OCI-LY7 (cell line): ENCODE measurements around the gene CMIP. TPM values are rescaled to one million over a fixed set of nuclear protein-coding genes. Genes with fewer than 3 reads are reported as not detected.

Source experiments
- BruUV-seq: library from RNA; stranded (reverse); fragments of 400-500 nt; replicated peaks from 2 replicates; lab custom pipeline; 2021; lab: Mats Ljungman, UMichigan
- CTCF ChIA-PET: fragments of 300-600 bp; sonication (Branson Sonifier 250); formaldehyde crosslinking; loops from one replicate; lab custom pipeline; 2022; ENCODE audit warnings: antibody characterized with exemption; ENCODE audit not compliant: unreplicated experiment; lab: Charles Lee
- POLR2A ChIA-PET: fragments of 300-600 bp; sonication (Branson Sonifier 250); formaldehyde crosslinking; loops from one replicate; lab custom pipeline; 2022; ENCODE audit warnings: antibody characterized with exemption; lab: Charles Lee
- DNase-seq: peaks from one replicate; pipeline ENCODE4 v3.0.0-alpha.2; 2015; ENCODE audit warnings: low spot score
- H2AFZ ChIP-seq: fragments of 200-600 bp; sonication (generic), shearing (Covaris generic); 2 replicates; pipeline ENCODE4 v1.6.1; 2014; ENCODE audit warnings: mild to moderate bottlenecking, antibody characterized with exemption, low read length, moderate library complexity
- H3K27ac ChIP-seq: fragments of 200-600 bp; sonication (generic); 2 replicates; pipeline ENCODE4 v1.5.1; 2014; ENCODE audit warnings: mixed run types, low read depth, mild to moderate bottlenecking, moderate library complexity, low read length, inconsistent platforms; ENCODE audit not compliant: poor library complexity, severe bottlenecking
- H3K36me3 ChIP-seq: fragments of 200-600 bp; sonication (generic); 2 replicates; pipeline ENCODE4 v1.6.1; 2014; ENCODE audit warnings: mild to moderate bottlenecking, antibody characterized with exemption, low read length, moderate library complexity, mixed read lengths; ENCODE audit not compliant: insufficient read depth
- H3K4me1 ChIP-seq: fragments of 200-600 bp; sonication (generic); 2 replicates; pipeline ENCODE4 v1.5.1; 2014; ENCODE audit warnings: mild to moderate bottlenecking, low read length; ENCODE audit not compliant: insufficient read depth, poor library complexity, severe bottlenecking
- H3K4me2 ChIP-seq: fragments of 200-600 bp; sonication (generic); 2 replicates; pipeline ENCODE4 v1.6.1; 2014; ENCODE audit warnings: mild to moderate bottlenecking, low read length
- H3K4me3 ChIP-seq: fragments of 200-600 bp; sonication (generic); 2 replicates; pipeline ENCODE4 v1.5.1; 2014; ENCODE audit warnings: mild to moderate bottlenecking, low read depth, low read length; ENCODE audit not compliant: poor library complexity, severe bottlenecking
- H3K79me2 ChIP-seq: fragments of 200-600 bp; sonication (generic); 2 replicates; pipeline ENCODE4 v1.6.1; 2016; ENCODE audit warnings: low read depth, mild to moderate bottlenecking, low read length, moderate library complexity, mixed read lengths; ENCODE audit not compliant: insufficient read depth
- H3K9me2 ChIP-seq: fragments of 200-600 bp; sonication (generic); 2 replicates; pipeline ENCODE4 v1.6.1; 2016; ENCODE audit warnings: mild to moderate bottlenecking, low read length, mixed read lengths; ENCODE audit not compliant: insufficient read depth
- H3K9me3 ChIP-seq: fragments of 200-600 bp; sonication (generic); 2 replicates; pipeline ENCODE4 v1.6.1; 2014; ENCODE audit warnings: mild to moderate bottlenecking, mixed run types, low read length, mixed read lengths
- H4K20me1 ChIP-seq: fragments of 200-600 bp; sonication (generic); 2 replicates; pipeline ENCODE4 v1.6.1; 2014; ENCODE audit warnings: mild to moderate bottlenecking, antibody characterized with exemption, low read length, moderate library complexity, mixed read lengths; ENCODE audit not compliant: insufficient read depth
- EZH2phosphoT487 ChIP-seq: fragments of 200-600 bp; sonication (generic); IDR thresholded peaks from 2 replicates; pipeline ENCODE4 v1.6.1; 2018; ENCODE audit warnings: low read depth, borderline replicate concordance, mild to moderate bottlenecking, mixed run types, antibody characterized with exemption, low read length, moderate library complexity, mixed read lengths
- intact Hi-C: fragments of 100-400 bp; cut with micrococcal nuclease; formaldehyde crosslinking; loops from one replicate; pipeline ENCODE4 v1.10.0; 2022; ENCODE audit not compliant: unreplicated experiment
- total RNA-seq, 2 experiments: library from RNA; depleted of rRNA in 1 of 2; stranded (reverse); fragments of >200 nt in 1 of 2; shearing (Covaris generic) in 1 of 2; gene quantifications; 2 replicates each; pipeline ENCODE4 v1.2.3, GENCODE V29; 2014 to 2022
- TF ChIP-seq, protein P1 (sequence below): fragments of 200-600 bp; sonication (generic); conservative IDR thresholded peaks from 2 replicates; pipeline ENCODE4 v1.5.1; 2014; ENCODE audit warnings: mild to moderate bottlenecking, antibody characterized with exemption, low read length, moderate library complexity, mixed read lengths

The CMIP gene
- total RNA-seq, 2 experiments from 2014 or later: 15.4 to 70.3 TPM

DNA sequence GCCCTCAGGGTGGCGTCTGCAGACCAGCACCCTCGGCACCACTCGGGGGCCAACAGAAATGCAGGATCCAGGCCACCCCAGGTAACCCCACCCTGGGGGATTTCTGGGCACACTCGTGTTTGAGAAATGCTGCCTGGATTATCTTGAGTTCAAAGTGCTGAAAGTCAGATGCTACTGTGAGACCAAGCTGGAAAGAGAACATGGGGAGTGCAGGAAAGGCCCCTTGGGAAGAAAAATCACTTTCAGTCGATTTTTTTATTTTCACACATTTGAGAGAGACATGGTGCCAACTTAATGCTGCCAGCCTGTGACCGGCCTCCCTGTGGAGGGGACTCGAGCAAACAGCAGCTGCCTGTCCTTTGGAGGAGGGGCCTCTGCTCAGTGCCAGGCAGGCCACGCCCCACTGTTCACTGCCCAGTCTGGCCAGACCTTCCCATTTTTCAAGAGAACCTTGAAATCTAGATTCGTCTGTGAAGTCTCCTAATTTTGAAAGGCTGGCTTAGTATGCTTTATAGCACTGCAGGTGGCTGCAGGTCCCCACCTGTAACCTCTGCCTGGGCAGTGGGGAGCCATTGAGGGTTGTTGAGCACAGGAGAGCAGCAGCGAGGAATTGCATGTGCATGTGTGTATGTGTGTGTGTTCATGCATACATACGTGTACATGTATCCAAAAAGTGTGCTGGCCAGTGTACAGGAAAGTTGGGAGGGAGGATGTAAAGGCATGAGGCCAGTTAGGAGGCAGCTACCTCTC, 263.8 kb downstream of the CMIP start:
- BruUV-seq: no TSS peak
- intact Hi-C loops: no loop called here
- no peaks in the 10 kb centered on the region for H3K79me2 ChIP-seq
- ChIA-PET CTCF (no interaction called here), POLR2A (interaction anchor here (0.6 kb wide), 1 partner anchor 11 kb away, joined by 3 read pairs; no protein-coding TSS in a partner anchor)
- no peak for TF ChIP-seq EZH2phosphoT487
- TF ChIP-seq, protein P1, sequence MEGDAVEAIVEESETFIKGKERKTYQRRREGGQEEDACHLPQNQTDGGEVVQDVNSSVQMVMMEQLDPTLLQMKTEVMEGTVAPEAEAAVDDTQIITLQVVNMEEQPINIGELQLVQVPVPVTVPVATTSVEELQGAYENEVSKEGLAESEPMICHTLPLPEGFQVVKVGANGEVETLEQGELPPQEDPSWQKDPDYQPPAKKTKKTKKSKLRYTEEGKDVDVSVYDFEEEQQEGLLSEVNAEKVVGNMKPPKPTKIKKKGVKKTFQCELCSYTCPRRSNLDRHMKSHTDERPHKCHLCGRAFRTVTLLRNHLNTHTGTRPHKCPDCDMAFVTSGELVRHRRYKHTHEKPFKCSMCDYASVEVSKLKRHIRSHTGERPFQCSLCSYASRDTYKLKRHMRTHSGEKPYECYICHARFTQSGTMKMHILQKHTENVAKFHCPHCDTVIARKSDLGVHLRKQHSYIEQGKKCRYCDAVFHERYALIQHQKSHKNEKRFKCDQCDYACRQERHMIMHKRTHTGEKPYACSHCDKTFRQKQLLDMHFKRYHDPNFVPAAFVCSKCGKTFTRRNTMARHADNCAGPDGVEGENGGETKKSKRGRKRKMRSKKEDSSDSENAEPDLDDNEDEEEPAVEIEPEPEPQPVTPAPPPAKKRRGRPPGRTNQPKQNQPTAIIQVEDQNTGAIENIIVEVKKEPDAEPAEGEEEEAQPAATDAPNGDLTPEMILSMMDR: no peak
- H3K9me3 ChIP-seq: no peaks in the 10 kb centered on the region
- H4K20me1 ChIP-seq: no peaks in the 10 kb centered on the region
- no peak overlapping the region for H3K4me3 ChIP-seq
- H3K4me2 ChIP-seq: no peak overlapping the region
- no peaks in the 10 kb centered on the region for H3K9me2 ChIP-seq
- peaks cover 1% of the 10 kb centered on the region for H3K4me1 ChIP-seq
- DNase-seq: no peak
- no peak overlapping the region for H2AFZ ChIP-seq
- H3K27ac ChIP-seq: no peak overlapping the region
- H3K36me3 ChIP-seq: peaks cover 45% of the 10 kb centered on the region; the same call in 1 of the 2 replicates

DNA sequence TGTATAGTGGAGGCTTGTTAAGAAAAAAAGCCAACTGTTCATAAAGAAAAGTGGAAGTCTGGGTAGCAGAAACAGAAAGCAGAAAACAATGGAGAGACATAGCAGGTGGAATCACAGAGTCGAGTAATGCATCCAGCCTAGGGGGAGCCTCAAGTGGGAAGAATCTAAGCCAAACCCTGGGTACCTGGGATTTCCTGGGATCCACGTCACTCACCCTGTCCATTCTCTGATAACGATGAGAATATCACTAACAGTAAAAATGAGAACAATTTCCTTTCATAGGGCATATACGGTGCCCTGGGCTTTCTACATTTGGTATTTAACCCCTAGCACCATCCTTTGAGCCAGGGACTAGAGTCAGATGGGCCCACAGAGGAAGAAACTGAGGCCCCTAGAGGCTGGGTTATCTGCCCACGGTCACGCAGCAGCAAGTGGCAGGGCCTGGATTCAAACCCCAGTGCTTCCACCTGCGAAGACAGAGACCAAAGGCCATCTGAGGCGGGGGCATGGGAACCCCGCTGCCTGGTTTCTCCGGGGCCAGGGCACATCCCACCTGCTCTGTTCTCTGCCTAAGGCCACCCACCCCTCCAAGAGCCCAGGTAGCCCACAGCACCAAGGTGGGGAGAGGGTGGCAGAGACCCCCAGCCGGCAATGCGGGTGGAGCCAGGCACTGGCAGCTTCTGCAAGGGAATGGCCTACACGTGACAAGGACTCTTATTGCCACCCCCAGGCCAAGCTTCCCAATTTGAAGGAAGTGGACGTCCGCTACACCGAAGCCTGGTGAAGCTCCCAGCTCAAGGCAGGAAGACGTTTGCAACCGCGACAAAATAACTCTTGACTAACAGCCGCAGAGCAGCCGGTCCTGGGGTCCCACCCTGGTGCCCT, 264.6 kb downstream of the CMIP start:
- H3K9me2 ChIP-seq: no peaks in the 10 kb centered on the region
- CTCF ChIA-PET: no interaction called here
- no peak overlapping the region for H3K4me3 ChIP-seq
- no peaks in the 10 kb centered on the region for H3K9me3 ChIP-seq
- H3K79me2 ChIP-seq: no peaks in the 10 kb centered on the region
- intact Hi-C loops: no loop called here
- peaks cover 45% of the 10 kb centered on the region; the same call in 1 of the 2 replicates for H3K36me3 ChIP-seq
- no peak overlapping the region for H3K4me2 ChIP-seq
- no peak for DNase-seq
- peaks cover 9% of the 10 kb centered on the region for H3K4me1 ChIP-seq
- no peaks in the 10 kb centered on the region for H4K20me1 ChIP-seq
- H2AFZ ChIP-seq: no peak overlapping the region
- POLR2A ChIA-PET: no interaction called here
- H3K27ac ChIP-seq: no peak overlapping the region
- TF ChIP-seq, protein P1: no peak
- BruUV-seq: no TSS peak
